NCI-H446 (cell line): ENCODE data around the gene CACUL1.

ENCODE experiments used
- DNase-seq, 2 experiments: peaks; one replicate each; lab custom pipeline; 2025; lab: John Stamatoyannopoulos, UW

CACUL1 gene

DNA sequence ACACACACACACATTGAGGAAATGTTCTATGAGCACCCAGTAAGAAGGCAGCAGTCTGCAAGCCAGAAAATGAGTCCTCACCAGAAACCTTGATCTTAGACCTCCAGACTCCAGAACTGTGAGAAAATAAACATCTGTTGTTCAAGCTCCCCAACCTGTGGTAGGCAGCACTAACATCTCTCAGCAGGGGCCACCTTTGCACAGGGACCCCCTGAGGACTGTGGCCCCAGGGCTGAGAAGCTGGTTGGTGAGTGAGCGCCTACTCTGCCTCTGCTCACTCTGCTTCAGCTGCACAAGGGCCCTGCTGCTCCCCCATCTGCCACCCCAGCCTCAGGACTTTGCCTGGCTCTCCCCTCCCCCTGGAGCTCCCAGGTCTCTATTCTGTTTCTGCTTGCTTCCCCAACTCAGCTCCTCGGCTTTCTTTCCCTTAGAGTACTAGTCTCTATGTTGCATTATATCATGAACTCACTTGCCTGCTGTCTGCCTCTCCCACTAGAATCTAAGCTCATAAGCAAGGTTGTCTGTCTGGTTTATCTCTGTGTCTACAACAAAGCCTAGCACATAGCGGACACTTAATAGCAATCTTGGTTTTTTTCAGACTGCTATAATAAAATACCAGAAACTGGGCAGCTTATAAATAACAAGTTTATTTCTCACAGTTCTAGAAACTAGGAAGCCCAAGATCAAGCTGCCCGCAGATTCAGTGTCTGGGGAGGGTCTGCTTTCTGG, 118.9 kb downstream of the CACUL1 start:
- no peak for DNase-seq

GRCh38 chr10:118633786-118634185, 121.0 kb downstream of the CACUL1 start:
- no peak for DNase-seq

DNA sequence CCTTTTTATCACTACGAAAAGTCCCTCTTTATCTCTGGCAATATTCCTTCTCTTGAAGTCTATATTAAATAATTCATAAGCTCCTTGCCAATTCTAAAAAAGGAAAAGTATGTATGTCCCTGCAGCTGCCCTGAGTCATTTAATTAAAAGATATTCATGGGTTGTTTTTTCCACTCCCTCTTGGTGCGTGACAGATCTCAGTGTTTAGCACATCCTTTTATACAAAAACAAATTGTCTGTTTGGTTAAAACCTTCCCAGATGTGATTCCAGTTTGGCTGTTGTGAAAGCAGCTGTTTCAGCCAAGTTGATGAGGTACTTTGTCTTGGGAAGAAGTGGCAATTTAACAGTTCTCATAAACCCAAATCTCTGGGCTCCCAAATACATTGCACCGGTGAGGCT, 125.6 kb downstream of the CACUL1 start:
- DNase-seq = no peak

GRCh38 chr10:118628397-118628796, 126.4 kb downstream of the CACUL1 start:
- DNase-seq = no peak

- DNase-seq = no peak
These were observed 127.8 kb downstream of the CACUL1 start for GRCh38 chr10:118626953-118627352.
